Measurements from ENCODE around the gene ARHGEF1. TPM values are rescaled to one million over a fixed set of nuclear protein-coding genes. Genes with fewer than 3 reads are reported as not detected.

ARHGEF1 gene
- total RNA-seq, 1 donor from 2014 or later: 113 TPM

GRCh38 chr19:41920882-41921576 lies 38.0 kb downstream of the ARHGEF1 start:
- Mint-ChIP-seq H3K36me3 (ENCODE audit: low read depth, unreplicated experiment) (peaks cover 9% of the 10 kb centered on the region), H3K4me3 (ENCODE audit: unreplicated experiment) (no peak overlapping the region), H3K27me3 (ENCODE audit: unreplicated experiment) (peaks cover 12% of the 10 kb centered on the region), H3K9me3 (ENCODE audit: unreplicated experiment) (no peaks in the 10 kb centered on the region), H3K27ac (ENCODE audit: unreplicated experiment) (no peak overlapping the region), H3K4me1 (ENCODE audit: unreplicated experiment) (peaks cover 12% of the 10 kb centered on the region)
- no peak for DNase-seq (ENCODE audit: low spot score)
- no peak for TF ChIP-seq CTCF (IDR thresholded peaks at IDR 0.05; ENCODE audit: unreplicated experiment)

- Mint-ChIP-seq H3K27me3 (ENCODE audit: unreplicated experiment) (peaks cover 12% of the 10 kb centered on the region), H3K36me3 (ENCODE audit: low read depth, unreplicated experiment) (peaks cover 9% of the 10 kb centered on the region), H3K9me3 (ENCODE audit: unreplicated experiment) (no peaks in the 10 kb centered on the region), H3K4me1 (ENCODE audit: unreplicated experiment) (peaks cover 12% of the 10 kb centered on the region), H3K4me3 (ENCODE audit: unreplicated experiment) (peak overlapping the region; percentile 26), H3K27ac (ENCODE audit: unreplicated experiment) (peak overlapping the region; percentile 50)
- no peak for TF ChIP-seq CTCF (IDR thresholded peaks at IDR 0.05; ENCODE audit: unreplicated experiment)
- DNase-seq (ENCODE audit: low spot score): no peak
These were observed 38.9 kb downstream of the ARHGEF1 start for GRCh38 chr19:41921577-41922576.

- Mint-ChIP-seq H3K27me3 (ENCODE audit: unreplicated experiment) (peaks cover 12% of the 10 kb centered on the region), H3K36me3 (ENCODE audit: low read depth, unreplicated experiment) (peaks cover 9% of the 10 kb centered on the region), H3K4me1 (ENCODE audit: unreplicated experiment) (peaks cover 12% of the 10 kb centered on the region), H3K9me3 (ENCODE audit: unreplicated experiment) (no peaks in the 10 kb centered on the region), H3K27ac (ENCODE audit: unreplicated experiment) (peak overlapping the region; percentile 50), H3K4me3 (ENCODE audit: unreplicated experiment) (no peak overlapping the region)
- no peak for DNase-seq (ENCODE audit: low spot score)
- no peak for TF ChIP-seq CTCF (IDR thresholded peaks at IDR 0.05; ENCODE audit: unreplicated experiment)
These were observed 39.6 kb downstream of the ARHGEF1 start for GRCh38 chr19:41922585-41922984.

- Mint-ChIP-seq H3K27me3 (ENCODE audit: unreplicated experiment) (peaks cover 12% of the 10 kb centered on the region), H3K4me3 (ENCODE audit: unreplicated experiment) (peak overlapping the region; percentile 21), H3K9me3 (ENCODE audit: unreplicated experiment) (no peaks in the 10 kb centered on the region), H3K4me1 (ENCODE audit: unreplicated experiment) (peaks cover 12% of the 10 kb centered on the region), H3K36me3 (ENCODE audit: low read depth, unreplicated experiment) (peaks cover 9% of the 10 kb centered on the region), H3K27ac (ENCODE audit: unreplicated experiment) (peak overlapping the region; percentile 3)
- no peak for TF ChIP-seq CTCF (IDR thresholded peaks at IDR 0.05; ENCODE audit: unreplicated experiment)
- no peak for DNase-seq (ENCODE audit: low spot score)
These were observed 40.2 kb downstream of the ARHGEF1 start for GRCh38 chr19:41923045-41923788.

All from endothelial cell (in vitro differentiated cells).